Natural killer cell (primary cell): Measurements from ENCODE around the gene DCDC2C. TPM values are rescaled to one million over a fixed set of nuclear protein-coding genes. Genes with fewer than 3 reads are reported as not detected.

Experiments
- ATAC-seq, 3 donors: fragments of 150-1000 bp in 2 of 3; fragments of 200-7000 bp in 1 of 3; cut with Tn5 transposase; 1 replicate in 1 of 3; 2 replicates in 2 of 3; pipeline ENCODE4 v1.10.0; 2021; ENCODE audit warnings: mild to moderate bottlenecking in 2 of 3, moderate library complexity in 2 of 3
- DNase-seq, 2 donors: peaks; one replicate each; pipeline versions ENCODE4 v3.0.0 to v3.0.0-alpha.2; 2013 to 2021; ENCODE audit warnings: mixed read lengths in 1 of 2
- H3K27ac ChIP-seq: one replicate; pipeline ENCODE4 v1.5.1; 2013; ENCODE audit warnings: mild to moderate bottlenecking, low read length
- H3K27me3 ChIP-seq: one replicate; pipeline ENCODE4 v1.6.1; 2013; ENCODE audit warnings: low read length; ENCODE audit not compliant: control insufficient read depth, insufficient read depth
- H3K36me3 ChIP-seq: one replicate; pipeline ENCODE4 v1.6.1; 2013; ENCODE audit warnings: low read length; ENCODE audit not compliant: control insufficient read depth, insufficient read depth
- H3K4me1 ChIP-seq: one replicate; pipeline ENCODE4 v1.6.1; 2013; ENCODE audit warnings: low read length; ENCODE audit not compliant: control insufficient read depth, insufficient read depth
- H3K4me3 ChIP-seq: one replicate; pipeline ENCODE4 v1.5.1; 2013; ENCODE audit warnings: low read length
- H3K9me3 ChIP-seq: one replicate; pipeline ENCODE4 v1.6.1; 2013; ENCODE audit warnings: low read length; ENCODE audit not compliant: control insufficient read depth, insufficient read depth
- H3K27ac Mint-ChIP-seq, 2 donors: one replicate each; pipeline ENCODE4 v1.8.0; 2022; ENCODE audit warnings: mild to moderate bottlenecking in 2 of 2, mixed read lengths in 2 of 2, moderate library complexity in 1 of 2
- H3K27me3 Mint-ChIP-seq, 2 donors: one replicate each; pipeline ENCODE4 v1.8.0; 2022; ENCODE audit warnings: low read depth in 2 of 2, mixed read lengths in 2 of 2
- H3K36me3 Mint-ChIP-seq: one replicate; pipeline ENCODE4 v1.8.0; 2022; ENCODE audit warnings: mixed read lengths
- H3K4me1 Mint-ChIP-seq, 2 donors: one replicate each; pipeline ENCODE4 v1.8.0; 2022; ENCODE audit warnings: mixed read lengths in 2 of 2
- H3K4me3 Mint-ChIP-seq: one replicate; pipeline ENCODE4 v1.8.0; 2022; ENCODE audit warnings: mild to moderate bottlenecking, moderate library complexity, mixed read lengths
- H3K9me3 Mint-ChIP-seq, 2 donors: one replicate each; pipeline ENCODE4 v1.8.0; 2022; ENCODE audit warnings: mixed read lengths in 2 of 2
- WGBS: methylation state at CpG from one replicate; pipeline ENCODE4 v1.1.7; 2013; ENCODE audit warnings: missing lambda C conversion rate; ENCODE audit not compliant: insufficient coverage; 5-methylcytosine and 5-hydroxymethylcytosine counted together
- intact Hi-C: fragments of 100-400 bp; cut with micrococcal nuclease; formaldehyde crosslinking; loops from one replicate; pipeline ENCODE4 v1.14.2; 2022
- total RNA-seq, 4 donors: library from RNA; stranded (reverse); fragments of 120-200 nt in 1 of 4; gene quantifications; one replicate each; pipeline versions ENCODE4 v1.2.3 to v1.2.4, GENCODE V29; 2013 to 2022
- TF ChIP-seq, protein P1 (sequence below): fragments of 200-600 bp; IDR thresholded peaks from one replicate; pipeline ENCODE4 v1.8.0; 2022; ENCODE audit warnings: antibody characterized with exemption

The DCDC2C gene
- total RNA-seq, 3 donors from 2014 or later (not counting 1 experiment from before 2014, with no cell fraction given): not detected

DNA sequence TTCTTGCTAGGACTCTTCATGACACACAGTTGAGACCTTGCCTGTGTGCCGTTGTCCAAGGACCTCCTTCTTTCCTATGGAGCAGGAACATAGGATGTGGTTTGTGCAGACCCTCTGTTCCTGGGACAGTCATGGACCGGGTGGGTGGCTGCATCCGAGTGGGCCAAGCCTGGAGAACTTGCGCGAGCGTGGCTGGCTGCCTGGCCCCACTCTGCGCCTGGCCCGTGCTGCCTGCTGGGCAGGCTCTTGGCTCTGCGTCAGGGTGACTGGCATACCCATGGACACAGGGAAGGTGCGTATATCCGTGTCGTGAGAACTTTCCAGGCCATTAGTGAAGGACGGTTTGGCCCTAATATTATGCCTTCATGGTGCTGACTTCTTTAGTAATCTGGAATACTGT, 68.2 kb downstream of the DCDC2C start:
- H3K27ac Mint-ChIP-seq: no peak overlapping the region
- H3K4me3 Mint-ChIP-seq: no peak overlapping the region
- peaks cover 0 to 5% of the 10 kb centered on the region in 2 donors for H3K9me3 Mint-ChIP-seq
- no peaks in the 10 kb centered on the region for H3K27me3 ChIP-seq
- no peak overlapping the region for H3K4me3 ChIP-seq
- WGBS: 86% methylated on average over 13 of the region's 13 CpGs
- H3K9me3 ChIP-seq: no peaks in the 10 kb centered on the region
- H3K27me3 Mint-ChIP-seq: no peaks in the 10 kb centered on the region
- no peaks in the 10 kb centered on the region for H3K4me1 ChIP-seq
- H3K4me1 Mint-ChIP-seq: peaks cover 6 to 7% of the 10 kb centered on the region in 2 donors
- no peaks in the 10 kb centered on the region for H3K36me3 ChIP-seq
- no peak for ATAC-seq
- no peak overlapping the region for H3K27ac ChIP-seq
- intact Hi-C loops: no loop called here
- DNase-seq: no peak
- H3K36me3 Mint-ChIP-seq: no peaks in the 10 kb centered on the region
- TF ChIP-seq, protein P1, sequence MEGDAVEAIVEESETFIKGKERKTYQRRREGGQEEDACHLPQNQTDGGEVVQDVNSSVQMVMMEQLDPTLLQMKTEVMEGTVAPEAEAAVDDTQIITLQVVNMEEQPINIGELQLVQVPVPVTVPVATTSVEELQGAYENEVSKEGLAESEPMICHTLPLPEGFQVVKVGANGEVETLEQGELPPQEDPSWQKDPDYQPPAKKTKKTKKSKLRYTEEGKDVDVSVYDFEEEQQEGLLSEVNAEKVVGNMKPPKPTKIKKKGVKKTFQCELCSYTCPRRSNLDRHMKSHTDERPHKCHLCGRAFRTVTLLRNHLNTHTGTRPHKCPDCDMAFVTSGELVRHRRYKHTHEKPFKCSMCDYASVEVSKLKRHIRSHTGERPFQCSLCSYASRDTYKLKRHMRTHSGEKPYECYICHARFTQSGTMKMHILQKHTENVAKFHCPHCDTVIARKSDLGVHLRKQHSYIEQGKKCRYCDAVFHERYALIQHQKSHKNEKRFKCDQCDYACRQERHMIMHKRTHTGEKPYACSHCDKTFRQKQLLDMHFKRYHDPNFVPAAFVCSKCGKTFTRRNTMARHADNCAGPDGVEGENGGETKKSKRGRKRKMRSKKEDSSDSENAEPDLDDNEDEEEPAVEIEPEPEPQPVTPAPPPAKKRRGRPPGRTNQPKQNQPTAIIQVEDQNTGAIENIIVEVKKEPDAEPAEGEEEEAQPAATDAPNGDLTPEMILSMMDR: no peak

DNA sequence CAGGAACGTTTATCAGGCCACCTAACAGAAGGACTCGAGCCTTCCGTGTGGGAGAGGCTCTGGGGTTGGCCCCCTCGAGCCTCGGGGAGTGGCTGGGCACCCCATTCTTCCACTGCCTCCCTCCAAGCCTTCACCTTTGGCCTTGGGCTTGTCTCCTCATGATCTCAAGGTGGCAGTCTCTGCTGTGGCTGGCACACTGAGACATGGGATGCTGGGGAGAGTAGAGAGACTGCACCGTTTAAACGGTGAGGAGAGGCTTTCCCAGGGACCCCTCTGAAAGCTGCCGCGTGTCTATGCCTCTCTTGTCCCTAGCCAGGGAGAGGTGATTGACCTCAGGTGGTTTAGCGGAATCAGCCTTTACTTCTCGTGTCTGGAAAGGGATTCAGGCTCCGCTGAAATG, 71.0 kb downstream of the DCDC2C start:
- Histone ChIP-seq H3K4me3 (no peak overlapping the region), H3K27me3 (no peaks in the 10 kb centered on the region), H3K36me3 (no peaks in the 10 kb centered on the region), H3K9me3 (no peaks in the 10 kb centered on the region), H3K4me1 (no peaks in the 10 kb centered on the region), H3K27ac (no peak overlapping the region)
- no peak overlapping the region for H3K4me3 Mint-ChIP-seq
- intact Hi-C loops: no loop called here
- ATAC-seq: no peak
- DNase-seq: no peak
- 90% methylated on average over 12 of the region's 12 CpGs for WGBS
- no peaks in the 10 kb centered on the region for H3K36me3 Mint-ChIP-seq
- H3K4me1 Mint-ChIP-seq: peaks cover 6 to 11% of the 10 kb centered on the region in 2 donors
- TF ChIP-seq, protein P1: no peak
- no peak overlapping the region for H3K27ac Mint-ChIP-seq
- H3K27me3 Mint-ChIP-seq: peaks cover 5 to 12% of the 10 kb centered on the region in 2 donors
- peaks cover 2 to 5% of the 10 kb centered on the region in 2 donors for H3K9me3 Mint-ChIP-seq

DNA sequence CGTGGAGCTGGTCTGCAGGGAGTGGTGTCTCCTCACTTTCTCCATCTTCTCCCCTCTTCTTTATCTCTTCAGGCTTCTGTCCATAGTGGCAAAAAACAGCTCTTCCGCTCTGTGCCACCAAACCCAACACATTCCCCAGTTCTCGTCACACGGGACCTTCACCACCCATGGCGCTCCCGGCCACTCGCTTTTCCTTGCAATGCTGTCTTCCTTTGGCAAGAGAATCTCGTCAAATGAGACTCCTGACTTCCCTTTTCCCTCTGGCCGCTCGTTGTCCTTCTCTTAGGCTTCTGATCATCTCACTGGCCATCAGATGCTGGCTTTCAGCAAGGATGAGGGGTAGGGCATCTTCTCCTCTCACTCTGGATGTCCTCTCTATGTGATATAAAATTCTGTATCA, 72.9 kb downstream of the DCDC2C start:
- no peak overlapping the region for H3K4me3 ChIP-seq
- no peaks in the 10 kb centered on the region for H3K27me3 ChIP-seq
- ATAC-seq: no peak
- no peak overlapping the region for H3K27ac ChIP-seq
- peaks cover 4% of the 10 kb centered on the region for H3K4me1 ChIP-seq
- intact Hi-C loops: no loop called here
- Mint-ChIP-seq H3K4me1 (peaks cover 18 to 23% of the 10 kb centered on the region in 2 donors), H3K36me3 (no peaks in the 10 kb centered on the region), H3K9me3 (peaks cover 2 to 5% of the 10 kb centered on the region in 2 donors), H3K27ac (peak overlapping the region; percentile 39 to 53), H3K4me3 (no peak overlapping the region), H3K27me3 (peaks cover 6 to 22% of the 10 kb centered on the region in 2 donors)
- no peak for DNase-seq
- WGBS: 94% methylated on average over 10 of the region's 10 CpGs
- TF ChIP-seq, protein P1: no peak
- H3K9me3 ChIP-seq: no peaks in the 10 kb centered on the region
- H3K36me3 ChIP-seq: no peaks in the 10 kb centered on the region

DNA sequence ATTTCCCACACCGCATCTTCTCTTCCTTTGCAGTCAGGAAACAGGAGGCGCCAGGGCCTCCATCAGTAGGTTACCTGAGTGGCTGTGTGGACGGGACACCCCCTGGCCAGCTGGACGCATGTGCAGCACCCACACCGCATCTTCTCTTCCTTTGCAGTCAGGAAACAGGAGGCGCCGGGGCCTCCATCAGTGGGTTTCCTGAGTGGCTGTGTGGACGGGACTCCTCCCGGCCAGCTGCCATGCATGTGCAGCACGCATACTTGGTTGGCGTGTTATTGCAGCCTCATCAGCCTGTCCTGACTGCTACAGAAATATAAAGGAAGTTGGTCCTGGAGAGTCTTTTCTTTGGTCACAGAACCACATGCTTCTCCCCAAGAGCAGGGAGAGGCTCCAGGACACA, 74.6 kb downstream of the DCDC2C start:
- peaks cover 2 to 5% of the 10 kb centered on the region in 2 donors for H3K9me3 Mint-ChIP-seq
- Histone ChIP-seq H3K9me3 (no peaks in the 10 kb centered on the region), H3K4me3 (no peak overlapping the region), H3K4me1 (peaks cover 4% of the 10 kb centered on the region), H3K36me3 (no peaks in the 10 kb centered on the region), H3K27me3 (no peaks in the 10 kb centered on the region), H3K27ac (no peak overlapping the region)
- TF ChIP-seq, protein P1: no peak
- no peak overlapping the region for H3K4me3 Mint-ChIP-seq
- peaks cover 6 to 22% of the 10 kb centered on the region in 2 donors for H3K27me3 Mint-ChIP-seq
- H3K4me1 Mint-ChIP-seq: peaks cover 18 to 23% of the 10 kb centered on the region in 2 donors
- H3K27ac Mint-ChIP-seq: no peak overlapping the region
- no peaks in the 10 kb centered on the region for H3K36me3 Mint-ChIP-seq
- ATAC-seq: no peak
- 15% methylated on average over 11 of the region's 11 CpGs for WGBS
- intact Hi-C loops: no loop called here
- no peak for DNase-seq
